H9 (cell line): ENCODE results near the gene MSANTD2. TPM values are rescaled to one million over a fixed set of nuclear protein-coding genes. Genes with fewer than 3 reads are reported as not detected.

Experiments
- DNase-seq: peaks from one replicate; pipeline ENCODE4 v3.0.0-alpha.2; 2017
- H2AFZ ChIP-seq: one replicate; pipeline ENCODE4 v1.6.1; 2013; ENCODE audit warnings: mild to moderate bottlenecking, low read length, control low read depth, moderate library complexity
- H2AK5ac ChIP-seq: 2 replicates; pipeline ENCODE4 v1.6.1; 2013; ENCODE audit warnings: low read length, control low read depth, mixed read lengths; ENCODE audit not compliant: insufficient read length
- H2BK120ac ChIP-seq: one replicate; pipeline ENCODE4 v1.6.1; 2013; ENCODE audit warnings: low read depth, mild to moderate bottlenecking, low read length, control low read depth, inconsistent platforms; ENCODE audit not compliant: poor library complexity, severe bottlenecking
- H2BK12ac ChIP-seq: 2 replicates; pipeline ENCODE4 v1.6.1; 2013; ENCODE audit warnings: low read length, control low read depth, mixed read lengths, low read depth; ENCODE audit not compliant: insufficient read length
- H2BK15ac ChIP-seq: 2 replicates; pipeline ENCODE4 v1.6.1; 2013; ENCODE audit warnings: low read depth, low read length, control low read depth
- H2BK20ac ChIP-seq: one replicate; pipeline ENCODE4 v1.6.1; 2013; ENCODE audit warnings: low read depth, mild to moderate bottlenecking, low read length, control low read depth, inconsistent platforms; ENCODE audit not compliant: poor library complexity, severe bottlenecking
- H2BK5ac ChIP-seq: 2 replicates; pipeline ENCODE4 v1.6.1; 2013; ENCODE audit warnings: low read length, control low read depth, mixed read lengths; ENCODE audit not compliant: insufficient read length
- H3K14ac ChIP-seq: 2 replicates; pipeline ENCODE4 v1.6.1; 2013; ENCODE audit warnings: low read length, control low read depth; ENCODE audit not compliant: insufficient read depth
- H3K18ac ChIP-seq: 2 replicates; pipeline ENCODE4 v1.6.1; 2013; ENCODE audit warnings: low read depth, mild to moderate bottlenecking, mixed read lengths, low read length, control low read depth; ENCODE audit not compliant: insufficient read length
- H3K23ac ChIP-seq: 2 replicates; pipeline ENCODE4 v1.6.1; 2013; ENCODE audit warnings: low read length, control low read depth, mixed read lengths, low read depth; ENCODE audit not compliant: insufficient read length
- H3K23me2 ChIP-seq: 2 replicates; pipeline ENCODE4 v1.6.1; 2013; ENCODE audit warnings: low read depth, mild to moderate bottlenecking, mixed read lengths, low read length, control low read depth; ENCODE audit not compliant: insufficient read length, poor library complexity, severe bottlenecking
- H3K27ac ChIP-seq: 2 replicates; pipeline ENCODE4 v1.5.1; 2013; ENCODE audit warnings: low read length, control low read depth, mixed read lengths, low read depth; ENCODE audit not compliant: insufficient read length
- H3K27me3 ChIP-seq: 2 replicates; pipeline ENCODE4 v1.6.1; 2013; ENCODE audit warnings: low read length, control low read depth, inconsistent platforms; ENCODE audit not compliant: insufficient read depth
- H3K4ac ChIP-seq: 2 replicates; pipeline ENCODE4 v1.6.1; 2013; ENCODE audit warnings: low read depth, mild to moderate bottlenecking, control low read depth, inconsistent platforms, low read length, moderate library complexity
- H3K4me1 ChIP-seq: 2 replicates; pipeline ENCODE4 v1.6.1; 2013; ENCODE audit warnings: low read length, control low read depth, inconsistent platforms; ENCODE audit not compliant: insufficient read depth
- H3K4me2 ChIP-seq: 2 replicates; pipeline ENCODE4 v1.6.1; 2013; ENCODE audit warnings: low read length, control low read depth, mixed read lengths; ENCODE audit not compliant: insufficient read length, insufficient read depth
- H3K56ac ChIP-seq: 2 replicates; pipeline ENCODE4 v1.6.1; 2013; ENCODE audit warnings: low read depth, mild to moderate bottlenecking, mixed read lengths, low read length, control low read depth; ENCODE audit not compliant: insufficient read length
- H3K79me1 ChIP-seq: 2 replicates; pipeline ENCODE4 v1.6.1; 2013; ENCODE audit warnings: low read depth, mild to moderate bottlenecking, moderate library complexity, low read length, control low read depth, inconsistent platforms; ENCODE audit not compliant: insufficient read depth, poor library complexity, severe bottlenecking
- H3K79me2 ChIP-seq: 2 replicates; pipeline ENCODE4 v1.6.1; 2013; ENCODE audit warnings: low read length, control low read depth, inconsistent platforms; ENCODE audit not compliant: insufficient read depth
- H3K9ac ChIP-seq: 2 replicates; pipeline ENCODE4 v1.6.1; 2013; ENCODE audit warnings: low read length, control low read depth, mixed read lengths; ENCODE audit not compliant: insufficient read length; ENCODE audit errors: extremely low read depth
- H3K9me3 ChIP-seq: one replicate; pipeline ENCODE4 v1.6.1; 2013; ENCODE audit warnings: low read depth, low read length, inconsistent platforms; ENCODE audit not compliant: control insufficient read depth
- H3T11ph ChIP-seq: one replicate; pipeline ENCODE4 v1.6.1; 2013; ENCODE audit warnings: mild to moderate bottlenecking, low read length, control low read depth, inconsistent platforms
- H4K20me1 ChIP-seq: one replicate; pipeline ENCODE4 v1.6.1; 2013; ENCODE audit not compliant: control insufficient read depth, insufficient read length, insufficient read depth
- H4K5ac ChIP-seq: 2 replicates; pipeline ENCODE4 v1.6.1; 2013; ENCODE audit warnings: low read depth, mild to moderate bottlenecking, mixed read lengths, low read length, control low read depth; ENCODE audit not compliant: insufficient read length
- H4K8ac ChIP-seq: replicated peaks from 2 replicates; pipeline ENCODE4 v1.6.1; 2013; ENCODE audit warnings: low read length, control low read depth, mixed read lengths, low read depth; ENCODE audit not compliant: insufficient read length
- H4K91ac ChIP-seq: 2 replicates; pipeline ENCODE4 v1.6.1; 2013; ENCODE audit warnings: low read depth, mild to moderate bottlenecking, moderate library complexity, mixed read lengths, low read length, control low read depth; ENCODE audit not compliant: insufficient read length
- H3K27ac Mint-ChIP-seq, 3 experiments: 2 replicates in 2 of 3; 3 replicates in 1 of 3; pipeline ENCODE4 v1.8.0; 2020 to 2021; ENCODE audit warnings: mixed read lengths in 3 of 3, mild to moderate bottlenecking in 1 of 3, moderate library complexity in 1 of 3
- H3K27me3 Mint-ChIP-seq: 2 replicates; pipeline ENCODE4 v1.8.0; 2021; ENCODE audit warnings: low read depth, mild to moderate bottlenecking, moderate library complexity, mixed read lengths
- H3K36me3 Mint-ChIP-seq, 3 experiments: 2 replicates in 2 of 3; 3 replicates in 1 of 3; pipeline ENCODE4 v1.8.0; 2020 to 2021; ENCODE audit warnings: low read depth in 3 of 3, mixed read lengths in 3 of 3; ENCODE audit not compliant: insufficient read depth in 1 of 3
- H3K4me1 Mint-ChIP-seq, 2 experiments: 2 replicates each; pipeline ENCODE4 v1.8.0; 2020; ENCODE audit warnings: mixed read lengths in 2 of 2
- H3K4me3 Mint-ChIP-seq, 2 experiments: 2 replicates in 1 of 2; 3 replicates in 1 of 2; pipeline ENCODE4 v1.8.0; 2020 to 2021; ENCODE audit warnings: mild to moderate bottlenecking in 2 of 2, mixed read lengths in 2 of 2, moderate library complexity in 1 of 2
- H3K9me3 Mint-ChIP-seq, 2 experiments: 2 replicates in 1 of 2; 3 replicates in 1 of 2; pipeline ENCODE4 v1.8.0; 2020; ENCODE audit warnings: mild to moderate bottlenecking in 2 of 2, mixed read lengths in 2 of 2, moderate library complexity in 1 of 2
- WGBS: extraction: QIAGEN DNeasy Blood & Tissue Kit; methylation state at CpG from one replicate; pipeline ENCODE4 v1.1.7; 2013; ENCODE audit warnings: missing lambda C conversion rate, low lambda C conversion rate, mixed read lengths; ENCODE audit not compliant: insufficient read length; ENCODE audit errors: extremely low coverage; 5-methylcytosine and 5-hydroxymethylcytosine counted together
- total RNA-seq: library from RNA; stranded (reverse); gene quantifications from 2 replicates; pipeline ENCODE4 v1.2.1, GENCODE V29; 2021
- TF ChIP-seq, protein P1 (sequence below): fragments of 200-600 bp; sonication (generic); conservative IDR thresholded peaks from 3 replicates; pipeline ENCODE4 v1.8.0; 2021; ENCODE audit warnings: antibody characterized with exemption, mild to moderate bottlenecking

MSANTD2 gene
- total RNA-seq, 1 experiment from 2014 or later, result 18.1 TPM

DNA sequence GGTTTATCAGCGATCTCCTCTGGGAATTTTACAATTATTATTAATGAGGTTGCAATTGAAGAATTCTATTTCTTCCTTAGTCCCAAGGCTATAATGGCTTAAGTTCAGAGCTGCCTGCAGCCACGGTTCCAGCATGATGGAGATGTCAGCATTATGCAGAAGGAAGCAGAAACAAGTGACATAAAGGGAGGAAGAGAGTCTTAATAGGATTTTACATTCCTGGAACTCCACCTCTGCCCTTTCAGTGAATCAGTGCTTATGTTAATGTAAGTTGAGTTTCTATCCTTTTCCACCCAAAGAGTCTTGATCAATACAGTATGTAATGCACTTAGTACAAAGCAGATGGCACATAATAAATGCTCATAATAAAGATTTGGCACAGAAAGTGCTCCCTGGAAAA lies 72.1 kb downstream of the MSANTD2 start:
- no peaks in the 10 kb centered on the region for H3K36me3 Mint-ChIP-seq

More for the DNA sequence above, 72.1 kb downstream of the MSANTD2 start:
- WGBS, result no CpG with 5 or more reads among the region's 2 CpGs
- H4K5ac ChIP-seq, result no peak overlapping the region
- H2BK20ac ChIP-seq, result no peak overlapping the region
- peaks cover 11% of the 10 kb centered on the region for H3K4me1 ChIP-seq
- no peaks in the 10 kb centered on the region for H3K79me1 ChIP-seq
- H3K27ac ChIP-seq, result no peak overlapping the region
- no peaks in the 10 kb centered on the region for H3K9me3 ChIP-seq
- H2BK5ac ChIP-seq, result no peak overlapping the region
- no peak overlapping the region for H2AFZ ChIP-seq
- H3K18ac ChIP-seq, result no peak overlapping the region
- H2BK120ac ChIP-seq, result no peak overlapping the region
- no peaks in the 10 kb centered on the region for H3K79me2 ChIP-seq
- no peak overlapping the region for H3K27ac Mint-ChIP-seq
- no peak overlapping the region for H2BK12ac ChIP-seq
- H3K23me2 ChIP-seq, result no peaks in the 10 kb centered on the region
- H4K8ac ChIP-seq, result no peak overlapping the region
- peaks cover 30 to 34% of the 10 kb centered on the region in 2 experiments for H3K4me1 Mint-ChIP-seq
- no peak overlapping the region for H3K9ac ChIP-seq
- H3K23ac ChIP-seq, result no peak overlapping the region
- no peak for DNase-seq
- H2BK15ac ChIP-seq, result no peak overlapping the region
- H3K27me3 Mint-ChIP-seq, result peaks cover 34% of the 10 kb centered on the region
- no peak overlapping the region for H3T11ph ChIP-seq
- H3K14ac ChIP-seq, result no peak overlapping the region
- H3K4me3 Mint-ChIP-seq, result no peak overlapping the region
- H4K20me1 ChIP-seq, result no peaks in the 10 kb centered on the region
- H4K91ac ChIP-seq, result no peak overlapping the region
- H2AK5ac ChIP-seq, result no peak overlapping the region
- TF ChIP-seq, protein P1, sequence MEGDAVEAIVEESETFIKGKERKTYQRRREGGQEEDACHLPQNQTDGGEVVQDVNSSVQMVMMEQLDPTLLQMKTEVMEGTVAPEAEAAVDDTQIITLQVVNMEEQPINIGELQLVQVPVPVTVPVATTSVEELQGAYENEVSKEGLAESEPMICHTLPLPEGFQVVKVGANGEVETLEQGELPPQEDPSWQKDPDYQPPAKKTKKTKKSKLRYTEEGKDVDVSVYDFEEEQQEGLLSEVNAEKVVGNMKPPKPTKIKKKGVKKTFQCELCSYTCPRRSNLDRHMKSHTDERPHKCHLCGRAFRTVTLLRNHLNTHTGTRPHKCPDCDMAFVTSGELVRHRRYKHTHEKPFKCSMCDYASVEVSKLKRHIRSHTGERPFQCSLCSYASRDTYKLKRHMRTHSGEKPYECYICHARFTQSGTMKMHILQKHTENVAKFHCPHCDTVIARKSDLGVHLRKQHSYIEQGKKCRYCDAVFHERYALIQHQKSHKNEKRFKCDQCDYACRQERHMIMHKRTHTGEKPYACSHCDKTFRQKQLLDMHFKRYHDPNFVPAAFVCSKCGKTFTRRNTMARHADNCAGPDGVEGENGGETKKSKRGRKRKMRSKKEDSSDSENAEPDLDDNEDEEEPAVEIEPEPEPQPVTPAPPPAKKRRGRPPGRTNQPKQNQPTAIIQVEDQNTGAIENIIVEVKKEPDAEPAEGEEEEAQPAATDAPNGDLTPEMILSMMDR, result no peak
- no peaks in the 10 kb centered on the region; a peak in 1 of 5 replicates for H3K9me3 Mint-ChIP-seq
- H3K4me2 ChIP-seq, result no peak overlapping the region
- H3K56ac ChIP-seq, result no peak overlapping the region
- no peaks in the 10 kb centered on the region; the same call in 1 of the 2 replicates for H3K27me3 ChIP-seq
- H3K4ac ChIP-seq, result no peak overlapping the region
